Coronary artery (tissue), 2 donors: Measurements from ENCODE around the gene CHRM3.
A peak's percentile ranks its signal among the peaks of the same experiment; 100 is the strongest.

Experiments
- DNase-seq: peaks from one replicate; pipeline ENCODE4 v3.0.0-alpha.2; 2017; ENCODE audit warnings: low spot score
- H3K27ac ChIP-seq, 2 donors: fragments of 200-600 bp; sonication (generic); one replicate each; pipeline ENCODE4 v1.5.1; 2016 to 2019
- H3K4me3 ChIP-seq: fragments of 200-600 bp; sonication (generic); 2 replicates; pipeline ENCODE4 v1.5.1; 2016; ENCODE audit warnings: mild to moderate bottlenecking, moderate library complexity
- TF ChIP-seq, protein P1 (sequence below): fragments of 200-600 bp; sonication (generic); IDR thresholded peaks from one replicate; pipeline ENCODE4 v1.5.1; 2019; ENCODE audit warnings: antibody characterized with exemption

CHRM3 gene

DNA sequence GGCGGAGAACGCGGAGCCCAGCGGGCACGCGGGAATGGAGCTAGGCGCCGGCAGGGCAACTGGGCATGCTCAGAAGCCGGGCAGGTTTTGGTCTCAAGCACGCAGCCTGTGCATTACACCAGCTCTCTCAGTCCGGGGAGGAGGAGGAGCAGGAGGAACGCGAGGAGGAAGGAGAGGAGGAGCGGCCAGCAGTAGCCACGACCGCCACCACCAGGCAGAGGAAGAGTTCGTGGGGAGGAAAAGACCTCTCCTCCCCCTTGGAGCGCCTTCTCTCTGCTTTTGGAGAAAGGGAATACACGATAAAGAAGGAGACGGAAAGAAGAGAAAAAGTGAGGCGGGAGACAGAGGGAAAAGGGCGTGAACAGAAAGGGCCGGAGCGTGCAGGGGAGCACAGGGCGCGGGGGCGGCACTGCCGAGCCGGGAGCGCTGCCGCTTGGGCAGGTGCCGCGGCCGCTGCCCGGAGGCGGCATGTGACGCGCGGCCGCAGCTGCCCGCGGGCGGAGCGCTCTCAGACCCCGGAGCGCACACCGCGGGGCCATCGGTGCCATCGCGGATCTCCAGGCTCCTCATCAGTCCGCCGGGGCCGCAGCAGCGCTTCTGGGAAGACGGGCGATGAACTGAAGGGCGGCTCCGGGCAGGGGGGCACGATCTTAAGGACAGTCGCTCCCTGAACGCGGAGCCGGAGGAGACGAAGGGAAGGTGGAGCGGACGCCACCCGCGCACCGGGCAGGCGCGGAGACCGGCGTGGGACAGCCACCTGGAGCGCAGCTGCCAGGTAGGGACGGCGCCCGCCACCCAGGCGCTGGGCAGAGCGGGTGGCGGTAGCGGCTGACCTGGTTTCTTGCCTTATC is at the start of gene CHRM3:
Gene CHRM3 (plus strand): TSS at position 116 of the 851 bp plus-strand sequence. CDS start 520,884 bp downstream, outside the sequence.
- TF ChIP-seq, protein P1, sequence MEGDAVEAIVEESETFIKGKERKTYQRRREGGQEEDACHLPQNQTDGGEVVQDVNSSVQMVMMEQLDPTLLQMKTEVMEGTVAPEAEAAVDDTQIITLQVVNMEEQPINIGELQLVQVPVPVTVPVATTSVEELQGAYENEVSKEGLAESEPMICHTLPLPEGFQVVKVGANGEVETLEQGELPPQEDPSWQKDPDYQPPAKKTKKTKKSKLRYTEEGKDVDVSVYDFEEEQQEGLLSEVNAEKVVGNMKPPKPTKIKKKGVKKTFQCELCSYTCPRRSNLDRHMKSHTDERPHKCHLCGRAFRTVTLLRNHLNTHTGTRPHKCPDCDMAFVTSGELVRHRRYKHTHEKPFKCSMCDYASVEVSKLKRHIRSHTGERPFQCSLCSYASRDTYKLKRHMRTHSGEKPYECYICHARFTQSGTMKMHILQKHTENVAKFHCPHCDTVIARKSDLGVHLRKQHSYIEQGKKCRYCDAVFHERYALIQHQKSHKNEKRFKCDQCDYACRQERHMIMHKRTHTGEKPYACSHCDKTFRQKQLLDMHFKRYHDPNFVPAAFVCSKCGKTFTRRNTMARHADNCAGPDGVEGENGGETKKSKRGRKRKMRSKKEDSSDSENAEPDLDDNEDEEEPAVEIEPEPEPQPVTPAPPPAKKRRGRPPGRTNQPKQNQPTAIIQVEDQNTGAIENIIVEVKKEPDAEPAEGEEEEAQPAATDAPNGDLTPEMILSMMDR, result no peak
- Histone ChIP-seq H3K4me3 (peak within 1 kb of the TSS; percentile 84), H3K27ac (peak within 1 kb of the TSS; percentile 36 to 70)
- DNase-seq, result peak; percentile 72

DNA sequence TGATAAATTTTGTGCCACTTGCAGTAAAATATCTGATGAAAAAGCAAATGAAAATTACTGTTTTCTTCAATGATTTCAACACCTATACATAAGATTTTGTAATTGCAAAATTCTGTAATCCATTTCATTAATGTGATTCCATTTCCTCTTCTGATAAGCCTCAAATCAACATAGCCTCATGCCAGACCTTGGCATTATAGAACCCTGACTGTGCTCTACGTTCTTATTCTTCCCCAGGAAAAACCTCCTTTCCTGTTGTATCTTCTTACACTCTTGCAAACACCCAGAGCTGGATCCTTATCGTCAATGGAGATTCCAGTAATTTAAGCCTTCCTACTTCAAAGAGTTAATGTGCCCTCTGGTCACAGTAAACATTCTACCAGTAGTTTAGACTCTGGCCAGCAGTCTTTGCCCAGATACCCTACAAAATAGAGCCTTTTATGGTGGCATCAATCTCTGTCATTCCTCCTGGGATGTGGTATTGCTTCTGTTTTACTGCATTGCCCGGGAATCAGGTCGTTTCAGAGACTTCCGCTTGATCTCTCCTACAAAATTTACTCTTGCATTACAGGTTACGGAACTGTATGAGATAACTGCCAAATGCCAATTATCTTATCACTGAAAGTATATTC is 48.5 kb upstream of the CHRM3 start:
- no peak for DNase-seq
- H3K4me3 ChIP-seq, result no peak overlapping the region
- TF ChIP-seq, protein P1, result no peak
- H3K27ac ChIP-seq, result no peak overlapping the region

DNA sequence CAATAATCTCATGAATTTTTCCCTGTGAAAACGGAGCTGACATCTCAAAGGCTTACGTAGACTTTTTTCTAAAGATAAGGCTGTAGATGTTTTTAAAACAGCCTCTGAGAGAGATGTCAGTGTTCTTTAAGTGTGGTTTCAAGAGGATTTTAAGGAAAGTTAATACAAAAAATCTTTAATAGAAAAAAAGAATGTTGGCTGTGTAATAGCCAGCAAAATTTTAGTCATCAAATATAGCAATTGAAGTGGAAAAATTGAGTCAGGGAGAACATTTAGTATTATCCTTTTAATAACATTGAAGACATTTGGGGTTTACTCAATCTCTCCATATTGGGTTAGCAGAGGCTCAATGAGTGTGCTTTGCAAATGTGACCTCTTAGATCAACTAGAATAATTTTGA is 38.6 kb upstream of the CHRM3 start:
- no peak overlapping the region for H3K27ac ChIP-seq
- TF ChIP-seq, protein P1, result no peak
- H3K4me3 ChIP-seq, result no peak overlapping the region
- DNase-seq, result no peak

DNA sequence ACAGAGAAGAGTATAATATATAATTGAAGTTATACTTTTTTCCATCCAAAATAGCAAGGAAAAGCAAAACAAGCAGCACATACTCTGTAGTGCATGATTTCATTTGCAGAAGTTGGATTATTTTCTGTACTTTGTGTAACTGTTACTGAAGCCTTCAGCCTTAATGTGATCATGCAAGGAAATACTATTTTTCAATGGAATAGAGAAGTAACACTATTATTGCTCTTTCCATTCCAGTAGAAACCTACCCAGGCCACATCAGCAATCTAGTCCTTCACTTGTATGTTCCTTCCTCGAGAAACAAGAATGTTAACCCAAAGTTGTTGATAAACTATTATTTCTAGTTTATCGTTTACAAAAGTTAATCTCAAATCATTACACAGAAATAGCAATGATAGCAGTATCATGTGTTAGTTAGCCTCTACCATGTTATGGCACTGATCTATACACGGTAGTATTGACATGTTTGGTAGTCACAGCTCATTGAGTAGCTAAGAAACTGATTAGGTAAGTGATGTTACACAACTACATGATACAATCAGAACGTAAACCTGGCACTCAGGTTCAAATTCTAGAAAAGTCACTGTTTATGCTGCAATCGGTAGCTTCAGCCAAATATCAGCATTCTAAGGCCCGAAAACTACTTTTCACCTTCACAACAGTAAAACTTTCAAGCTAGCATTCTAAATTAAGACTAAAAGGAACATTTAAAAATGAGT is 37.6 kb upstream of the CHRM3 start:
- H3K4me3 ChIP-seq, result no peak overlapping the region
- TF ChIP-seq, protein P1, result no peak
- H3K27ac ChIP-seq, result no peak overlapping the region
- no peak for DNase-seq

DNA sequence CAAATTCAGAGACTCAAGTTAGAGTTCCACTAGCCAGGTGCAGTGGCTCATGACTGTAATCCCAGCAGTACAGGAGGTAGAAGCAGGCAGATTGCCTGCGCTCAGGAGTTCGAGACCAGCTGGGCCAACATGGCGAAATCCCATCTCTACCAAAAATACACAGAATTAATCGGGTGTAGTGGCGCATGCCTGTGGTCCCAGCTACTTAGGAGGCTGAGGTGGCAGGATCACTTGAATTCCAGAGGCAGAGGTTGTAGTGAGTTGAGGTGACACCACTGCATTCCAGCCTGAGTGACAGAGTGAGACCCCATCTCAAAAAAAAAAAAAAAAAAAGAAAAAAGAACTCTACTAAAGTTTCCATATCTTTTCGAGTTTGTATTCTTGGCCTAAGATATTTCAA is 36.7 kb upstream of the CHRM3 start:
- DNase-seq, result no peak
- TF ChIP-seq, protein P1, result no peak
- no peak overlapping the region for H3K27ac ChIP-seq
- no peak overlapping the region for H3K4me3 ChIP-seq

DNA sequence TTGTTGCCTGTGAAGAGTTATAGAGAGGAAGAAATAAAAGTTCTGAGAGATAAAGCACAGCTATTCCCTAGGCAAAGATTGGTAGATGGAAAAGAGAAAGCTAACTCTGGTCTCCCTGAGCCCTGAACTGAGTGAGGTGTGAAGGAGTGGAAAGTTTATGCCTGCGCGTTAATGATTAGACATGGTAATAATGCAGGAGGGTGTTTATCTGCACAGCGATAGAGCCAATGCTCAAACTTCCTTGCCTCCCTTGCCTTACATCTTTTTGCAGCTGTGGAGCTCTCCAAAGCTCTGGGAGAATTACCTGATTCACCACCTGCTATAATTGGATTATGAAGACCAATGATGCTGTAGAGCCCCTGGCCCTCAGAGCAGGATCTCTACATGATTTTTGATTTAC is 32.8 kb upstream of the CHRM3 start:
- H3K4me3 ChIP-seq, result no peak overlapping the region
- no peak for DNase-seq
- no peak overlapping the region for H3K27ac ChIP-seq
- TF ChIP-seq, protein P1, result no peak
